RWPE2 (cell line): ENCODE measurements around the gene DPEP3.

Experiments
- ATAC-seq: fragments of 200-7000 bp; cut with Tn5 transposase; 3 replicates; pipeline ENCODE4 v1.9.1; 2021; ENCODE audit warnings: low read depth
- DNase-seq: peaks from one replicate; pipeline ENCODE4 v3.0.0-alpha.2; 2020; ENCODE audit warnings: low spot score
- H3K27ac ChIP-seq: fragments of 450-650 bp; 2 replicates; pipeline ENCODE4 v1.5.1; 2017; ENCODE audit warnings: mild to moderate bottlenecking; ENCODE audit not compliant: poor library complexity, severe bottlenecking
- H3K27me3 ChIP-seq: fragments of 250-450 bp; sonication (Bioruptor Pico); 2 replicates; pipeline ENCODE4 v1.5.1; 2021; ENCODE audit warnings: mild to moderate bottlenecking, moderate library complexity; ENCODE audit not compliant: insufficient read depth, poor library complexity, severe bottlenecking
- H3K36me3 ChIP-seq: fragments of 250-450 bp; sonication (Bioruptor Pico); 2 replicates; pipeline ENCODE4 v1.5.1; 2020; ENCODE audit warnings: low read depth, mild to moderate bottlenecking, moderate library complexity
- H3K4me1 ChIP-seq: fragments of 250-450 bp; sonication (Bioruptor Pico); 2 replicates; pipeline ENCODE4 v1.5.1; 2021; ENCODE audit warnings: mild to moderate bottlenecking, moderate library complexity; ENCODE audit not compliant: insufficient read depth, poor library complexity, severe bottlenecking
- H3K4me3 ChIP-seq: fragments of 250-450 bp; sonication (Bioruptor Pico); 2 replicates; pipeline ENCODE4 v1.5.1; 2021; ENCODE audit warnings: mild to moderate bottlenecking, moderate library complexity; ENCODE audit not compliant: severe bottlenecking
- H3K9me3 ChIP-seq: fragments of 250-450 bp; sonication (Bioruptor Pico); 2 replicates; pipeline ENCODE4 v1.5.1; 2021; ENCODE audit warnings: mild to moderate bottlenecking, moderate library complexity; ENCODE audit not compliant: severe bottlenecking
- TF ChIP-seq, protein P1 (sequence below): fragments of 450-650 bp; IDR thresholded peaks from one replicate; pipeline ENCODE4 v1.5.1; 2017; ENCODE audit warnings: mild to moderate bottlenecking, moderate library complexity; ENCODE audit not compliant: poor library complexity, severe bottlenecking

The DPEP3 gene

GRCh38 chr16:67989322-67990017 is 9.2 kb upstream of the DPEP3 start:
- TF ChIP-seq, protein P1, sequence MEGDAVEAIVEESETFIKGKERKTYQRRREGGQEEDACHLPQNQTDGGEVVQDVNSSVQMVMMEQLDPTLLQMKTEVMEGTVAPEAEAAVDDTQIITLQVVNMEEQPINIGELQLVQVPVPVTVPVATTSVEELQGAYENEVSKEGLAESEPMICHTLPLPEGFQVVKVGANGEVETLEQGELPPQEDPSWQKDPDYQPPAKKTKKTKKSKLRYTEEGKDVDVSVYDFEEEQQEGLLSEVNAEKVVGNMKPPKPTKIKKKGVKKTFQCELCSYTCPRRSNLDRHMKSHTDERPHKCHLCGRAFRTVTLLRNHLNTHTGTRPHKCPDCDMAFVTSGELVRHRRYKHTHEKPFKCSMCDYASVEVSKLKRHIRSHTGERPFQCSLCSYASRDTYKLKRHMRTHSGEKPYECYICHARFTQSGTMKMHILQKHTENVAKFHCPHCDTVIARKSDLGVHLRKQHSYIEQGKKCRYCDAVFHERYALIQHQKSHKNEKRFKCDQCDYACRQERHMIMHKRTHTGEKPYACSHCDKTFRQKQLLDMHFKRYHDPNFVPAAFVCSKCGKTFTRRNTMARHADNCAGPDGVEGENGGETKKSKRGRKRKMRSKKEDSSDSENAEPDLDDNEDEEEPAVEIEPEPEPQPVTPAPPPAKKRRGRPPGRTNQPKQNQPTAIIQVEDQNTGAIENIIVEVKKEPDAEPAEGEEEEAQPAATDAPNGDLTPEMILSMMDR, result no peak
- DNase-seq, result no peak
- Histone ChIP-seq H3K27ac (no peak overlapping the region), H3K36me3 (no peaks in the 10 kb centered on the region), H3K27me3 (no peaks in the 10 kb centered on the region), H3K4me1 (no peaks in the 10 kb centered on the region), H3K9me3 (no peaks in the 10 kb centered on the region), H3K4me3 (no peak overlapping the region)
- ATAC-seq, result no peak

DNA sequence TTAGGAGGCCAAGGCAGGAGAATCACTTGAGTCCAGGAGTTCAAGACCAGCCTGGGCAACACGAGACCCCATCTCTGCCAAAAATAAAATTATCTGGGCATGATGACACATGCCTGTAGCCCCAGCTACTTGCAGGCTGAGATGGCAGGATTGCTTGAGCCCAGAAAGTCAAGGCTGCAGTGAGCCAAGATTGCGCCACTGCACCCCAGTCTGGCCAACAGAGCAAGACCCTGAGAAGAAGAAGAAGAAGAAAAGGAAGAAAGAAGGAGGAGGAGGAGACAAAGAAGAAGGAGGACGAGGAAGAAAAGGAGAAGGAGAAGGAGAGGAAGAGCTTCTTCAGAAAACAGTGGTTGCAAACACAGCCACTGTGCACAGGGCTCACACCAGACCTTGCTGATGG is 8.4 kb upstream of the DPEP3 start:
- TF ChIP-seq, protein P1, result no peak
- H3K36me3 ChIP-seq, result no peaks in the 10 kb centered on the region
- no peaks in the 10 kb centered on the region for H3K9me3 ChIP-seq
- ATAC-seq (no peak), DNase-seq (no peak)
- no peaks in the 10 kb centered on the region for H3K27me3 ChIP-seq
- peaks cover 4% of the 10 kb centered on the region for H3K4me1 ChIP-seq
- no peak overlapping the region for H3K27ac ChIP-seq
- H3K4me3 ChIP-seq, result no peak overlapping the region

- no peak for DNase-seq
- H3K4me3 ChIP-seq, result no peak overlapping the region
- H3K27ac ChIP-seq, result no peak overlapping the region
- H3K27me3 ChIP-seq, result no peaks in the 10 kb centered on the region
- H3K4me1 ChIP-seq, result peaks cover 13% of the 10 kb centered on the region
- H3K36me3 ChIP-seq, result no peaks in the 10 kb centered on the region
- TF ChIP-seq, protein P1, result no peak
- peak; percentile 22; the same call in 1 of the 3 replicates for ATAC-seq
- no peaks in the 10 kb centered on the region for H3K9me3 ChIP-seq
These were observed 7.3 kb upstream of the DPEP3 start for GRCh38 chr16:67987460-67988160.

DNA sequence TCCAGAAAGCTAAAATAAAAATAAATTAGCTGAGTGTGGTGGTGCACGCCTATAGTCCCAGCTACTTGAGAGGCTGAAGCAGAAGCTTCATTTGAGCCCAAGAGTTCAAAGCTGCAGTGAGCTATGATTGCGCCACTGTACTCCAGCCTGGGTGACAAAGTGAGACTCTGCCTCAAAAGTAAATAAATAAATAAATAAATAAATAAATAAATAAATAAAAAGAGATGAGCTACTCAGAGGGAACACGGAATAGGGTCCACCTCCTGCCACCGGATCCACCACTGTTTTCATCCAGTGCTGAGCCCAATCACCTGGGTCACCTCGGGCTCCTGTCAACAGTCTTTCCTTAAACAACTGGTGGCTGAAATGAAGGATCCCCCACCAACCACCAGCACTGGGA is 6.7 kb upstream of the DPEP3 start:
- ATAC-seq, result no peak
- no peak overlapping the region for H3K27ac ChIP-seq
- TF ChIP-seq, protein P1, result no peak

More for the DNA sequence above, 6.7 kb upstream of the DPEP3 start:
- H3K4me1 ChIP-seq, result peaks cover 13% of the 10 kb centered on the region
- no peak overlapping the region for H3K4me3 ChIP-seq
- DNase-seq, result no peak
- H3K36me3 ChIP-seq, result no peaks in the 10 kb centered on the region
- no peaks in the 10 kb centered on the region for H3K27me3 ChIP-seq
- H3K9me3 ChIP-seq, result no peaks in the 10 kb centered on the region
